GM12864 (cell line): ENCODE data around the gene PFKFB3.

Experiments used
- DNase-seq: peaks from one replicate; pipeline ENCODE4 v3.0.0-alpha.2; 2011; ENCODE audit warnings: low read depth
- H3K4me3 ChIP-seq: 2 replicates; pipeline ENCODE4 v1.5.1; 2011; ENCODE audit warnings: mild to moderate bottlenecking, low read depth, low read length, control low read depth
- CTCF ChIP-seq: IDR thresholded peaks from 2 replicates; pipeline ENCODE4 v1.5.1; 2011; ENCODE audit warnings: low read depth, mild to moderate bottlenecking, moderate library complexity, low read length, control low read depth, inconsistent platforms; ENCODE audit errors: missing control alignments

The PFKFB3 gene

GRCh38 chr10:6171881-6172695 lies 30.6 kb upstream of the PFKFB3 start:
- no peak for DNase-seq
- no peak overlapping the region for H3K4me3 ChIP-seq

GRCh38 chr10:6173203-6173602 lies 29.5 kb upstream of the PFKFB3 start:
- DNase-seq: no peak
- H3K4me3 ChIP-seq: no peak overlapping the region
- peak; percentile 25 for TF ChIP-seq CTCF

More at GRCh38 chr10:6171881-6172695, 30.6 kb upstream of the PFKFB3 start:
- no peak for TF ChIP-seq CTCF

- no peak for DNase-seq
- H3K4me3 ChIP-seq: no peak overlapping the region
- TF ChIP-seq CTCF: no peak
These were observed 28.4 kb upstream of the PFKFB3 start for GRCh38 chr10:6174201-6174874.

GRCh38 chr10:6175329-6176055 lies 27.2 kb upstream of the PFKFB3 start:
- no peak for DNase-seq
- TF ChIP-seq CTCF: no peak
- no peak overlapping the region for H3K4me3 ChIP-seq

- no peak for TF ChIP-seq CTCF
- no peak for DNase-seq
- no peak overlapping the region for H3K4me3 ChIP-seq
These were observed 26.0 kb upstream of the PFKFB3 start for GRCh38 chr10:6176691-6177231.

- no peak for DNase-seq
- TF ChIP-seq CTCF: no peak
- H3K4me3 ChIP-seq: no peak overlapping the region
These were observed 24.9 kb upstream of the PFKFB3 start for GRCh38 chr10:6177880-6178281.
